Neural crest cell (in vitro differentiated cells): ENCODE data around the gene MAPK12. TPM values are rescaled to one million over a fixed set of nuclear protein-coding genes. Genes with fewer than 3 reads are reported as not detected.
A peak's percentile ranks its signal among the peaks of the same experiment; 100 is the strongest.
"Not testable (repeated sequence)": the region's sequence is repeated elsewhere in the genome, so short reads cannot be mapped to it uniquely, and the experiment has no call there.

Experiments used
- DNase-seq: peaks from one replicate; pipeline ENCODE4 v3.0.0; 2021; ENCODE audit warnings: low read depth, mixed read lengths, low spot score
- H3K27ac Mint-ChIP-seq: one replicate; pipeline ENCODE4 v1.8.0; 2021; ENCODE audit warnings: mild to moderate bottlenecking, mixed read lengths; ENCODE audit not compliant: unreplicated experiment
- H3K27me3 Mint-ChIP-seq: 2 replicates; pipeline ENCODE4 v1.8.0; 2021; ENCODE audit warnings: low read depth, mild to moderate bottlenecking, mixed read lengths
- H3K36me3 Mint-ChIP-seq: 2 replicates; pipeline ENCODE4 v1.8.0; 2021; ENCODE audit warnings: low read depth, mild to moderate bottlenecking, mixed read lengths
- H3K4me1 Mint-ChIP-seq: 2 replicates; pipeline ENCODE4 v1.8.0; 2021; ENCODE audit warnings: mixed read lengths
- H3K4me3 Mint-ChIP-seq: one replicate; pipeline ENCODE4 v1.8.0; 2021; ENCODE audit warnings: mild to moderate bottlenecking, mixed read lengths
- H3K9me3 Mint-ChIP-seq: 2 replicates; pipeline ENCODE4 v1.8.0; 2021; ENCODE audit warnings: mixed read lengths
- CTCF ChIP-seq: fragments of 200-600 bp; sonication (generic); conservative IDR thresholded peaks from 2 replicates; pipeline ENCODE4 v1.5.0; 2021; ENCODE audit warnings: antibody characterized with exemption, mild to moderate bottlenecking
- total RNA-seq: library from RNA; stranded (reverse); gene quantifications from 2 replicates; pipeline ENCODE4 v1.2.1, GENCODE V29; 2021

MAPK12 gene
- total RNA-seq, 1 donor from 2014 or later: 46.5 TPM

- peaks cover 26% of the 10 kb centered on the region for H3K4me1 Mint-ChIP-seq
- no peak for TF ChIP-seq CTCF
- H3K27ac Mint-ChIP-seq: no peak overlapping the region
- no peaks in the 10 kb centered on the region for H3K9me3 Mint-ChIP-seq
- DNase-seq: no peak
- peaks cover 4% of the 10 kb centered on the region for H3K27me3 Mint-ChIP-seq
- peak overlapping the region; percentile 56 for H3K4me3 Mint-ChIP-seq
- peaks cover 18% of the 10 kb centered on the region for H3K36me3 Mint-ChIP-seq
Measured at GRCh38 chr22:50205781-50206569, 55.5 kb downstream of the MAPK12 start.

GRCh38 chr22:50204998-50205397, 56.5 kb downstream of the MAPK12 start:
- not testable (repeated sequence) for DNase-seq, H3K27ac Mint-ChIP-seq, H3K27me3 Mint-ChIP-seq, H3K9me3 Mint-ChIP-seq
- Mint-ChIP-seq H3K4me1 (peaks cover 25% of the 10 kb centered on the region), H3K4me3 (peak overlapping the region; percentile 67), H3K36me3 (peaks cover 16% of the 10 kb centered on the region)

GRCh38 chr22:50204571-50204970, 56.9 kb downstream of the MAPK12 start:
- Mint-ChIP-seq H3K9me3 (no peaks in the 10 kb centered on the region), H3K4me3 (peak overlapping the region; percentile 67), H3K27me3 (no peaks in the 10 kb centered on the region), H3K27ac (no peak overlapping the region), H3K36me3 (peaks cover 13% of the 10 kb centered on the region), H3K4me1 (peaks cover 21% of the 10 kb centered on the region)
- no peak for DNase-seq
- TF ChIP-seq CTCF: no peak

- Mint-ChIP-seq H3K36me3 (peaks cover 13% of the 10 kb centered on the region), H3K4me1 (peaks cover 21% of the 10 kb centered on the region), H3K4me3 (no peak overlapping the region), H3K27ac (no peak overlapping the region), H3K9me3 (no peaks in the 10 kb centered on the region), H3K27me3 (no peaks in the 10 kb centered on the region)
- DNase-seq: no peak
- no peak for TF ChIP-seq CTCF
Measured at GRCh38 chr22:50203288-50203687, 58.2 kb downstream of the MAPK12 start.

Other genes with a start within 250 kb of the MAPK12 start
- 0.07 TPM in 1 of 2 replicates, not detected in the other for gene IL17REL, start 248.9 kb downstream of the MAPK12 start, total RNA-seq
- not detected in 2 replicates for gene TTLL8, start 203.4 kb downstream of the MAPK12 start, total RNA-seq
- 2.0 and 3.3 TPM in 2 replicates for gene MLC1, start 176.3 kb downstream of the MAPK12 start, total RNA-seq
- gene MOV10L1, start 171.7 kb downstream of the MAPK12 start, total RNA-seq: not detected in 2 replicates
- 2.5 and 3.0 TPM in 2 replicates for gene PANX2, start 91.0 kb downstream of the MAPK12 start, total RNA-seq
- 45.7 and 46.9 TPM in 2 replicates for gene TRABD, start 75.8 kb downstream of the MAPK12 start, total RNA-seq
- 24.3 and 24.5 TPM in 2 replicates for gene SELENOO, start 60.7 kb downstream of the MAPK12 start, total RNA-seq
- 48.8 and 54.4 TPM in 2 replicates for gene TUBGCP6, start 16.7 kb downstream of the MAPK12 start, total RNA-seq
- 49.9 and 52.9 TPM in 2 replicates for gene HDAC10, start 10.4 kb downstream of the MAPK12 start, total RNA-seq
- 15.9 and 16.3 TPM in 2 replicates for gene MAPK11, start 8.7 kb upstream of the MAPK12 start, total RNA-seq
- 128 and 130 TPM in 2 replicates for gene PLXNB2, start 46.0 kb upstream of the MAPK12 start, total RNA-seq
- 18.8 and 22.0 TPM in 2 replicates for gene DENND6B, start 65.3 kb upstream of the MAPK12 start, total RNA-seq
- gene PPP6R2, start 81.6 kb upstream of the MAPK12 start, total RNA-seq: 54.8 and 55.9 TPM in 2 replicates
- 116 and 130 TPM in 2 replicates for gene SBF1, start 213.4 kb upstream of the MAPK12 start, total RNA-seq
- gene ADM2, start 219.9 kb upstream of the MAPK12 start, total RNA-seq: 1.7 TPM in 2 replicates
- gene MIOX, start 225.2 kb upstream of the MAPK12 start, total RNA-seq: 0.30 and 0.35 TPM in 2 replicates
- 76.6 and 82.9 TPM in 2 replicates for gene LMF2, start 246.0 kb upstream of the MAPK12 start, total RNA-seq
- 114 and 116 TPM in 2 replicates for gene NCAPH2, start 246.5 kb upstream of the MAPK12 start, total RNA-seq